NCI-H2029 (cell line): Measurements from ENCODE around the gene EXOSC7.
"Not testable (repeated sequence)": the region's sequence is repeated elsewhere in the genome, so short reads cannot be mapped to it uniquely, and the experiment has no call there.

Experiments
- DNase-seq: peaks from one replicate; lab custom pipeline; 2025; lab: John Stamatoyannopoulos, UW

Gene EXOSC7

DNA sequence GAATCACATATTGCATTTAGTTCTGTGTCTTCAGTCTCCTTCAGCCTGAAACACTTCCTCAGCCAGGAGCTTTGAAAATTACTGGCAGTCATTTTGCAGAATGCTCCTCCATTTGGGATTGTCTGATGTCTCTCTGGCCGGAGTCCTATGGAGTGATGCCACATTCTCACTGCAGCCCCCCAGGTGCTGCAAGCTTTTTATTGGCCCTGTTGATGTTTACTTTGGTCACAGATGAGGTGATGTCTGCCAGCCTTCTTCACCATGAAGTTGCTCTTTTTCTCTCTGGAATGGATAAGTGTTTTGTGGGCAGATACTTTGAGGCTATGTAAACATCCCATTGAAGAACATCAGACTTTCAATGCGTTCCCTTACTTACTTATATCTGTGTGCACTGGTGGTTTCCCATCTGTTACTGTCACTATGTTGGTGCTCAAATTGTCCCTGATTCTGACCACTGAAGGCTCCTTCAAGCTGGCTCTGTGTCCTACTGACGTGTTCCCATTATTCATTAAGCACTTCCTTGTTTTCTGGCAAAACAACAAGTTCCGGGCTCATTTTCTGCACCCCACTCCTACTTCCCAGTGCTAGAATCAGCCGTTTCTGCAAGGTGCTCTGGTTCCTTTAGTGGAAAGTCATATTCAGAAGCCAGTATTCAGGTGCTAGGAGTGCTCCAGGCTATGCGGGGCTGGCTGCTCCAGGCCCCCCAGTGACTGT lies 48.7 kb downstream of the EXOSC7 start:
- DNase-seq = no peak

DNA sequence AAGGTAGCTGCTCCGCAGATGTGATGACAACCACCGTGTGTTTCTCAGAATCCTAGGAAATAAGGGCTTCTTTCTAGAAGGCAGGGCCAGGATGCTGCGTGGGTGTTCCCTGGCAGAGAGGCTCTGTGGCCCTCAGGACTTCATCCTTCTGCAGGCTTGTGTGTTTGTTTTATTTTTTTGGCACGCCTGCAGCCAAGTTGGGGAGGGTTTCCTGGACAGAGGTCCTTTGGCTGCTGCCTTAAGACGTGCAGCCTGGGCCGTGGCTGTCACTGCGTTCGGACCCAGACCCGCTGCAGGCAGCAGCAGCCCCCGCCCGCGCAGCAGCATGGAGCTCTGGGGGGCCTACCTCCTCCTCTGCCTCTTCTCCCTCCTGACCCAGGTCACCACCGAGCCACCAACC lies 50.0 kb downstream of the EXOSC7 start, which contains the start of gene CLEC3B:
Gene CLEC3B (plus strand): TSS at position 266 of the 400 bp plus-strand sequence. CDS start 60 bp downstream, at position 326.
- DNase-seq = no peak

DNA sequence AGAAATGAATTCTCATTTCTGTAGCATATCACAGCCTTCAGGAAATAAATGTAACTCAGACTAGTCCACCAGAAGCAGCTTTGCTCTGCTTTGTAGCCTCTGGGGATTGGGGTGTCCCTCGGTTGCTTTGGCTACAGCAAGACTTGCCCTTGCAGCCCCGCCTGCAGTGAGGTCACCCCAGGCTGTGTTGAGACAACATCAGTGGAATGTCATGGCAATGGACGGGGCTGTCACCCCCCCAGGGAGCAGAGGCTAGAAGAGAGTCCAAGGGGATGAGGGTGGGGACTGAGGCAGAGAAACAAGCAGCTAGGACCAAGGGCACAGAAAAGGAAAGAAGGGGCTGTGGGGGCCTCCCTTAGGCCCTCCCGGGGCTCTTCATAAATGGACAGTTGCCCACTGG lies 50.9 kb downstream of the EXOSC7 start:
- no peak for DNase-seq

DNA sequence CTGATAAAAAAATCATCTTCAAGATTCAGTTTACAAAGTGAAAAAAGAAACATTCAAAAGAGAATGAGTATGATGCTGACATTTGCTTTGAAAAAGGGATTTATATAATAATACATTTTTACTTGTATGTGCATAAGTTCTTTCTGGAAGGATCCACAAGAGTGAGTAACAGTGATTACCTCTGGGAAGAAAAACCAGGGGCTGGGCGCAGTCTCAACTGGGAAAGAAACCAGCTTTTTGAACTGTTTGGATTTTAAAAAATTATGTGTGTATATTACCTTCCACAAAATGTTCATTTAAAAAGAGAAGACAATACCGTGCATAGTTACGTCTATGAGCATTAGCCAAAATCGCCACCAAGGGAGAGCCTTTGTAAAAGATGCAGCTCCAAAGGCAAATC lies 51.4 kb downstream of the EXOSC7 start:
- no peak for DNase-seq

DNA sequence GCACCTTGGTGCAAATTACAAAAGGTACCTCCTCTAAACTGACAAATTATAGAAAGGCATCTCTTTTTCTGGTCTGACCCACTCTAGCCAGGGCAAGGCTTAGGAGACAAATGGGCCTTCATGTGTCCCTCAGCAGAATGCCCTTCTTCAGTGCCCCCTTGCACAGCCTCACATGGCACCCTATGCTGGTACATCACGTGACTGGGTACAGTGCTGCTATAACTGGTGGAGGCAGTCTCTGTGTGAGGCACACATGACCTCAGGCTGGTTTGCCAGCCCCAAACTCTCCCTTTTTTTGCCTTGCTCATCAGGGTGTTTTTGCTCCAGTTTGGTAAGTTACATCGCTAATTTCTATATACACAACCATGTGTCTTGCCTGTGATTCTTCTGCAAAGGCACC lies 53.2 kb downstream of the EXOSC7 start:
- no peak for DNase-seq

DNA sequence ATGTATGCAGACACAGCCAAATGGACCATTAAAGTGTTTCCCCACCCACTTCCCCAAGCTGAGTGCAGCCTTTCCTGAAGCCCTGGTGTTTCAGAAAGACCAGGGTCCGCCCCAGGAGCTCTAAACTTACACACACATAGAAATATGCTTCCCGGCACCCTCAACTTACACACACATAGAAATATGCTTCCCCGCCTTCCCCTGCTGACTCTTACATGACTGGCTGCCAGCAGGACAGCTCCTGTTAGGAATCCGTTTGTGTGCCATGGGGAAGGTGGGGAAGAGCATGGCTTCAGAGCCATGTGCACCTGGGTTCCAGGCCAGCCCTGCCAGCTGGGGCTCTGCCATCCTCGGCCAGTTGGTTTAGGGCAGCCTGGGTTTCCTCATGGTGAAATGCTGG lies 53.6 kb downstream of the EXOSC7 start:
- DNase-seq = no peak

DNA sequence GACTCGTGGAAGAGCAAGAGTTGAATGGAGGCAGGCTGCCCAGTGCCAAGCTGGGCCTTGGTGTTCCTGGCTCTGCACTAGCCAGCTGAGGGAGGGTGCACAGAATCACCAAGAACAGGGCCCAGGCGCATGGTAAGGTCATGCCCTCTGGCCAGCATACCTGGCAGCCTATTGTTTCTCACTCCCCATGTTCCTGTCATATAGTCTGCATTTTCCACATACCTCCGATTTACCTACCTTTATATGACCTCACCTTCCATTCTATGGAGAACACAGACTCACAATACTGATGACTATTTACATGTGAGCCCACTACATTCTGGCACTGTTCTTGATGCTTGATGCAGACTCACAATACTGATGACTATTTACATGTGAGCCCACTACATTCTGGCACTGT lies 55.5 kb downstream of the EXOSC7 start:
- DNase-seq = no peak

DNA sequence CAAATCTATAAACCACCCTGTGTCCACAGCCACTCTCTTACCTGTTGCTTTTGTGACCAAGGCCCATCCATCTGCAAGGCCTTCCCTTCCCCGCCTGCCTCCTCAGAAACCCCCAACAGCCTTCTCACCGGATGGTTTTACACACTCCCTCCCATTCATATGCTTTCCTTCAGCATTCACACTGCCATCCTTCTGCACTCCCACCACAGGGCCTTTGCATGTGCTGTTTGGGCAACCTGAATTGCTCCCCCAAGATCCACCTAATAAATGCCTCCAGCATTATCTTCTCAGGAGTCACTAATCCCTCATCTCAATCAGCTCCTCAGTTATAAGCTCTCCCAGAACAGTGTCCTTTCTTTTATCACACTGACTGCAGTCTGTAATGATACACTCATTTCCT lies 56.1 kb downstream of the EXOSC7 start:
- DNase-seq = no peak

DNA sequence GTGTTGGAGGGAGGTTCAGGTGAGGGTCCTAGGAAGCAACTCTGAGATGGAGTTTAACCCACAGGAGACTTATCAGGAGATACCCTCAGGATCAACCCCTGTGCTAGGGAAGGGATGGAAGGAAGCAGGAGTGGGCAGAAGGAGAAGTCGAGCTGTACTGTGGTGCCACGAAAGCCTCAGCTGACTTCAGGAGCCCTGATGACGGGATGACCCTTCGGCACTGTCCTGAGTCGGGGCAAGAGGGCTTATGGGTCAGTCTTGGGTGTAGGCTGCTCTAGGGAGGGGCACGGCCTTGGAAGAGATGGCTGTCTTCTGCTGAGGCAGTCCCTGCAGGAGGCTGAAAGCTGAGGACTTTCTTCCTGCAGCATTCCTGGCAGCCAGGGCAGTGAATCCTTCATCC lies 57.7 kb downstream of the EXOSC7 start:
- DNase-seq = no peak

DNA sequence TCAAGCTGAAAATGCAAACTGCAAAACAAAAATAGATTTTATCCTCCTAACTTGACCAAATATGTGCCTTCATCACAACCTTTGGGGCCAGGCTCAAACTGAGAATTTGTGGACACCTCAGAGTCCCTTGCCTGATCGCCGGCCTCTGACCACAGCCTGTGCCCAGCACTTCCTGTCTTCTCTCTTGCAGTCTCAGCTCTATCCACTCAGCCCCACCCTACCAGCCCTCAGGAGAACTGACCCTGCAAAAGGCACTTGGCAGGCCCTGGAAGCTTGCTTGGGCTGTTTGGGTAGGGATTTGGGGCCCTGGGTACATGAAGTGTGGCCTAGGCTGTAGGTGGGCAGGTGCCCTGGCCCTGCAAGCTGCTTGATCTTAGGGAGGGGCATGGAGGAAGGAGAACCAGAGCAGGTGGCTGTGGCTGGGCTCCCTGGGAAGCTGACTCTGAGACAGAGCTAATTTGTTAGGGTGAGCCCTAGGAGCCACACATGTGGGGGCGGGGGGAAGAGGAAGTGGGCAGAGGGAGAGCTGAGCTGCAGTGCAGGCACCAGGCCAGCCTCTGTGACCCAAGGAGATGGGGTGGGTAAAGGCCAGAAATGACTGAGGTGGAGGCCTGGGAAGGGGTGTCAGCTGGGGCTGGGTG lies 58.7 kb downstream of the EXOSC7 start:
- DNase-seq = no peak

DNA sequence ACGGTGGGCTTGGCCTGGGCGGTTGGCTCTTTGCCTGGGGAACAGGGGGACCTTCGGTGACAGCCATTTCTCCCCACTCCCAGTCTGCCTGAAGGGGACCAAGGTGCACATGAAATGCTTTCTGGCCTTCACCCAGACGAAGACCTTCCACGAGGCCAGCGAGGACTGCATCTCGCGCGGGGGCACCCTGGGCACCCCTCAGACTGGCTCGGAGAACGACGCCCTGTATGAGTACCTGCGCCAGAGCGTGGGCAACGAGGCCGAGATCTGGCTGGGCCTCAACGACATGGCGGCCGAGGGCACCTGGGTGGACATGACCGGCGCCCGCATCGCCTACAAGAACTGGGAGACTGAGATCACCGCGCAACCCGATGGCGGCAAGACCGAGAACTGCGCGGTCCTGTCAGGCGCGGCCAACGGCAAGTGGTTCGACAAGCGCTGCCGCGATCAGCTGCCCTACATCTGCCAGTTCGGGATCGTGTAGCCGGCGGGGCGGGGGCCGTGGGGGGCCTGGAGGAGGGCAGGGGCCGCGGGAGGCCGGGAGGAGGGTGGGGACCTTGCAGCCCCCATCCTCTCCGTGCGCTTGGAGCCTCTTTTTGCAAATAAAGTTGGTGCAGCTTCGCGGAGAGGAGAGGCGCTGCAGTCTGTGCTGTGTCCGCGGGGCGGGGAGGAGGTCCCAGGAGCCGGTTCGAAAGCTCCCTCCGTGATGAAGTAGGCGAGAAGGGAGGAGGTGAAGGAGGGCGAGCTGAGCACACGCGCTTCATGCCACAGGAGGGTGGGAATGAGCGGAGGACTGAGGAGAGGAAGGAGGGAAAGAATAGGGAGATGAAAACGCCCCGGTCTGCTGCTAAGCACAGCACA lies 59.6 kb downstream of the EXOSC7 start:
- no peak for DNase-seq

DNA sequence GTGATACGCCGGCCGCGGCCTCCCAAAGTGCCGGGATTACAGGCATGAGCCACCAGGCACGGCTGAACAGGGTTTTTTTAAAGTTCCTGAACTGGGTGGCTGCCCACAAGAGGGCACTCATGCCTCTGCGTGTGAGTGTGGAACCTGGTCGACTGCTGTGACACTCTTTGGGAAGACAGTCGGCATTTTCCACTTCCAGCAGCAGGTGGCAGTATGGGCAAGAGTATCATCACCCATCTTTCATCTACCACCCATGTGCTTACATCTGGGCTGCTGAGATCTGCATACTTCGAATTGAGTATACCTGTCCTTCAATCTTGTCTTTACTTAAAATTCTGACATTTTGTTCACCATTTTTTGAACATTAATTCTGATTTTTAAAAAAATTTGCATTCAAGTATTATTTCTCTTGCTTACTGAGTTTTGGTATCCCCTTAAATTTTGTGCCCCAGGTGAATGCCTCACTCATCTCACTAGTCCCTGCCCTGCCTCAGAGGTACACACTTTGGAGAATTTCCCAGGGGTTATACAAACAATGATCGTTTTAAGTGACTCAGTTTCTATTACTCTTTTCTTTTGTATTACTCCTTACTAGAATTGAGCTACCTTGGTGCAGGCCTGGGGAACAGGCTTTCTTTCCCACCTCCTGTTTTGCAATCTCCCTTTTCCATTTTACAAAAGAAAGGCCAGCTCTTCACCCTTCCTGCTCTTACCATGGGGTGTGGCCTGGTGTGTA lies 61.8 kb downstream of the EXOSC7 start:
- DNase-seq = peak; percentile 91

DNA sequence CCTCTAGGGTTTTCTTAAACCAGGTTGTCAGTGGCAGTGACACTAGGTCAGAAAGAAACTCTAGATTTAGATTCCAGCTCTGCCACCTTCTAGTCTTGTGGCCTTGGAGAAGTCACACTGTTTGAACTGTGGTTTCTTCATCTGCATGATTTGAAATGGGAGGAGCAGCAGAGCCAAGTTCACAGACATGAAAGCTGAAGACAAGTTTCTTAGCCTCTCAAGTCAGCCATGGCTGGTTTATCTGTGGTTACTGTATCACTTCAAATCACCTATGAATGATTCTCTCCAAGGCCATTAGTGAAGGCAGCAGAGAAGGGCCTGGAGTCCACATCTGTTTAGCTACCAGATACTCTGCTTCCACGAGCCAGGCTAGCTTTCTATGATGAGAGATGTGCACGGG lies 65.6 kb downstream of the EXOSC7 start:
- DNase-seq = no peak

DNA sequence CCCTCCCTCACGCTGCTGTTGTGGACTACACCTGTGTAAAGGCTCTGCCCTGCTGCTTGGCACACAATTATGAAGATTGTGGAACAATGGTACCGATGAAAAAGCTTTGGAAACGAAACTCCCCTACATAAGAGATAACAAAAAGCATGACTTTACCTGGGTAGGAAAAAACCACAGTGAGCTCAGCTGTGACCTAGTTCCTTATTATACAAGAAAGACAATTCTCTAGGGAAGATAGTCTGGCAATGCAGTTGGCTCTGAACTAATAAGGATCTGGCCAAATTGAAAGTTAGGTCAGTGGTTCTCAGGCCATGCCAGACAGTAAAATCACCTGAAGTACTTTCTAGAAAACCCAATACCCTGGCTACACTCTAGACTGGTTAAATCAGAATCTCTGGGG lies 66.1 kb downstream of the EXOSC7 start:
- DNase-seq = no peak

DNA sequence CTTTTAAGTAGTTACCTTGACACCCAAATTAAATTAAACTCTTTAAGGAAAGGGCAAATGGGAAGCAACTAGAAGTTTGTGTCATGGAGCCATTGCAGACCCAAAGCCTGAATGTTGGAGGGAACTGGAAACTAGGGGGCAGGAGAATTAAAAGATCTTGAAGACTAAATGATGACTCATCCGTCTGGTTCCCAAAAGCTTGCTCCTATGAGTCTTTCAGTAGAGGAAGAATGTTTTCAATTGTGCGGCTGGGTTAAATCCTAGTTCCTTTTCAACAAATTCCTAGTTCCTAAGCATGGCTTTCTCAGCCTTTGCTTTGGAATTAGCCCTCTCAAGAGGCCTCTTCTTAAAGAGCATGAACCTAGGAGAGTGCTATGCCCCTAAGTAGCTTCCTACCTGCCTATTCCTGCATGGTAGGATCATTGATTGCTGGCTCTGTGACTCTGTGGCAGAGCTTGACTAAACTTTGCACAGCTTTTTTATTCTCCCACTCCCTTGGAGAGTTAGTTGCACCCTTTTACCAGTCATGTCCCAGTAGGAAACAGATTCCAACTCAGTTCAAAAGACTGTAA lies 67.8 kb downstream of the EXOSC7 start:
- no peak for DNase-seq

DNA sequence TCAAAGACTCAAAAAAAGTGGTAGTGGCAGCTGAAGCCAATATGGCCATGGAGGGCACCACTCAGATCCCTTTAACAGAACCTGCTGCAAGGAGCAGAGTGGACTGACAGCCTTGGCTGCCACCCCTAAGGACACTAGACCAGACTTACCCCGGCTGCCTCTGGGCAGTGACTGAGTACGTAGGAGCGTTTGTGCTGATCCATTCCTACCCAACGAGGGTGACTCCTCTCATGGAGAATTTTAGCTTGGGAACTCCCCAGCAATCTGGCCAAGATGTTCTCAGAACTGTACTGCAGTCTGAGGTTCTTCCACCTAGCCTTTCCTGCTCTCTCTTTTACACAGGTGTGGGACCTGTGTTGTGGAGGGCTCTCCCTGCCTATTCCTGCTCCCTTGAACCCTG lies 72.2 kb downstream of the EXOSC7 start:
- no peak for DNase-seq

DNA sequence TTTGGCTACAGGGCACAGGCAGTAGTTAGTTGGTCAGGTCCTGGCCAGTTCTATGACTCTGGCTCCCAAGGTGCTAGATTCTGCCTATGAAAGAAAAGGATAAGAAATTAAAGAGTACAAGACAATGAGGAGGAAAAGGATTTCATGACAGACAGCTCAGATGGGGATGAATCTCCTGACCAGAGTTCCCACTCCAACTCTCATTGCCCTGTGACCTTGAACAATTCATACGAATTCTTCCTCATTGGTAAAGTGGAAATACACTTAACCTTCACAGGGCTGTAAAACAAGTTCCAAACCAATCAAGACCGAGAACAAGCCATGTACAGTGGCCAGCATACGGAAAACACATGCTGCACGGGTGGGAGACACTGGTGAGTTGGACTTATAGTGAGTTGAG lies 73.8 kb downstream of the EXOSC7 start:
- no peak for DNase-seq

DNA sequence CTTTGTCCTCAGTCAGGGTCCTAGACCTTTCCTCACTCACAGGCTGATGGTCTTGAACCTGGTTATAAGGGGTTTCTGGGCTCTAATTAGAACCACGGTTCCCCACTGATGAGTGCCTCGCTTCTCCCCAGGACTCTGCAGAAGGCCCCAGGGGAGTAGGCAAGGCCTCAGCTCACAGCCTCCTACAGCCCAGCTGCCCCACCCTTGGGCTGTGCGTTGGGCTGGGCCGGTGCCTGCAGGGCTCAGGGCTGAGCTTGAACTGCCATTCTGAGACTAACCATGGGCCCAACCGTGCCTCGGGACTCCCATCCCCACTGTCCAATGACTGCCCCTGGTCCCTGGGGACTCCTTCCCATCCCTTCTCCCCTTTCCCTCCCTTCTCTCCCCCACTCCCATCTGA lies 75.6 kb downstream of the EXOSC7 start:
- DNase-seq = no peak

DNA sequence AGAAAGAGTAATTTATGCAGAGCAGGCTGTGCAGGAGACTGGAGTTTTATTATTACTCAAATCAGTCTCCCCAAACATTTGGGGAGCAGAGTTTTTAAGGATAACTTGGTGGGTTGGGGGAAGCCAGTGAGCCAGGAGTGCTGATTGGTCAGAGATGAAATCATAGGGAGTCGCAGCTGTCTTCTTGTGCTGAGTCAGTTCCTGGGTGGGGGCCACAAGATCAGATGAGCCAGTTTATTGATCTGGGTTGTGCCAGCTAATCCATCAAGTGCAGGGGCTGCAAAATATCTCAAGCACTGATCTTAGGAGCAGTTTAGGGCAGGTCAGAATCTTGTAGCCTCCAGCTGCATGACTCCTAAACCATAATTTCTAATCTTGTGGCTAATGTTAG lies 77.8 kb downstream of the EXOSC7 start:
- DNase-seq = not testable (repeated sequence)

DNA sequence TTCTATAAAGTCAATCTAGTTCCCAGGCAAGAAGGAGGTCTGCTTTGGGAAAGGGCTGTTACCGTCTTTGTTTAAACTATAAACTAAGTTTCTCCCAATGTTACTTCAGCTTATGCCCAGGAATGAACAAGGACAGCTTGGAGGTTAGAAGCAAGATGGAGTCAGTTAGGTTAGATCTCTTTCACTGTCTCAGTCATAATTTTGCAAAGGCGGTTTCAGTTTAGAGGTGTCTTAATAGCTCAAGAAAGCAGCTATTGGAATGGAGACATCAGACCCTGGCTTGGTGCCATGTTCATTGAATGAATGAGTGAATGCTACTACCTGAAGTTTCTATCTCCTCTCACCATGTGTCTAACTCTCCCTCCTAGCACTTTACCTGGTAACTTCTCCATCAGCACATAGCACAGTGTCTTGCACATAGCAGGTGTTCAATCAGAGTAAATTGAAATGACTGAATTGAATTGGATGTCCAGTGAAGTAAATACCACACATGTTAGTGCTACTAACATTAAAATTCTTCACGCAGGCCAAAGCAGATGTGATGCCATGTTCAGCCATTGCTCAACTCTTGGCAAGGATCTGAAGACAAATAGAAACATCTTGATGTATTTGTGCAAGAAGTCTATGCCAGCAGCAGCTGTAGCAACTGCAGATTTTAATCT lies 78.3 kb downstream of the EXOSC7 start:
- no peak for DNase-seq

DNA sequence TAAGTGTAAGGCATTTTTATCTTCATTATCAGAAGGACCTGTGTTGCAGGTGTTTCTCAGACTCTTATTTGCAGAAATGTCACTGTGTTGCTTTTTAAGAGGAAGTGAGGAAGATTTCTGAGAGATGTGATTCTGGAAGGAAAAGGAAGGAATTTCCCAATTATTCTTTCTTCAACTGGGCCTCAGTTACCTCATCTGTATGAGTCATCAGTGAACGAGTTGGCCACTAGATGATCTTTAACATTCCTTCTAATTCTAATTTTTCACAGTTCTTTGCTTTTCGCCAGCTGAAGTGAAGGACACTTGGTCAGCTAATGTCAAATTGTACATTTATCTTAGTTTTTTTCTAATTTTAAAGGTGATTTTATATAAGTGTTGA lies 79.0 kb downstream of the EXOSC7 start:
- no peak for DNase-seq
